K562 (cell line): Measurements from ENCODE around the gene NQO2. TPM values are rescaled to one million over a fixed set of nuclear protein-coding genes. Genes with fewer than 3 reads are reported as not detected.
A peak's percentile ranks its signal among the peaks of the same experiment; 100 is the strongest.

Experiments
- E2F3 ChIP-seq: fragments of 250-450 bp; sonication (Bioruptor Pico); IDR thresholded peaks from 2 replicates; pipeline ENCODE4 v1.4.0; 2020; ENCODE audit warnings: mild to moderate bottlenecking
- ERF ChIP-seq: fragments of 450-650 bp; formaldehyde crosslinking; IDR thresholded peaks from 2 replicates; pipeline ENCODE4 v1.4.0; 2020; ENCODE audit warnings: mild to moderate bottlenecking, mixed read lengths
- HDAC3 ChIP-seq: fragments of 450-650 bp; IDR thresholded peaks from 2 replicates; pipeline ENCODE4 v1.6.1; 2018; ENCODE audit warnings: borderline replicate concordance, mild to moderate bottlenecking, moderate library complexity; ENCODE audit not compliant: partially characterized antibody
- HIVEP1 ChIP-seq: fragments of 250-450 bp; sonication (Bioruptor Pico); IDR thresholded peaks from 2 replicates; pipeline ENCODE4 v1.4.0; 2020; ENCODE audit warnings: mild to moderate bottlenecking
- HNRNPK ChIP-seq: fragments of 200-400 bp; formaldehyde crosslinking; IDR thresholded peaks from one replicate; pipeline ENCODE4 v1.6.1; 2018; ENCODE audit warnings: mild to moderate bottlenecking, low read depth, low read length; ENCODE audit not compliant: poor library complexity, severe bottlenecking
- L3MBTL2 ChIP-seq: fragments of 450-650 bp; IDR thresholded peaks from 2 replicates; pipeline ENCODE4 v1.6.1; 2016; ENCODE audit warnings: mild to moderate bottlenecking, moderate library complexity
- NONO ChIP-seq, 2 experiments: fragments of 200-400 bp in 1 of 2; fragments of 450-650 bp in 1 of 2; formaldehyde crosslinking in 1 of 2; IDR thresholded peaks; 2 replicates each; pipeline ENCODE4 v1.6.1; 2017; ENCODE audit warnings: low read depth in 2 of 2, mild to moderate bottlenecking in 2 of 2, moderate library complexity in 2 of 2, low read length in 1 of 2
- RBFOX2 ChIP-seq: fragments of 200-400 bp; formaldehyde crosslinking; IDR thresholded peaks from 2 replicates; pipeline ENCODE4 v1.6.1; 2017; ENCODE audit warnings: low read depth, mild to moderate bottlenecking, low read length, moderate library complexity
- ZBTB17 ChIP-seq: fragments of 450-650 bp; formaldehyde crosslinking; IDR thresholded peaks from 2 replicates; pipeline ENCODE4 v1.4.0; 2020; ENCODE audit warnings: mild to moderate bottlenecking
- ZBTB7A ChIP-seq: IDR thresholded peaks from 2 replicates; pipeline ENCODE4 v1.6.1; 2011; ENCODE audit warnings: low read depth, mild to moderate bottlenecking, low read length, moderate library complexity, borderline replicate concordance; ENCODE audit not compliant: control insufficient read depth
- polyA plus RNA-seq, 8 experiments: library from polyadenylated mRNA; depleted of rRNA in 4 of 8; stranded (reverse) in 5 of 8; unstranded in 3 of 8; fragments of >200 nt; fragmentation: Nextera tagmentation in 2 of 8; fragmentation: Illumina TruSeq in 1 of 8; extraction: Ambion mirVana in 2 of 8; extraction: Trizol in 1 of 8; gene quantifications; 2 replicates each; pipeline versions ENCODE4 v1.2.1 to v1.2.3, GENCODE V29; 2011 to 2014; ENCODE audit warnings: inconsistent platforms in 1 of 8, missing spikeins in 1 of 8
- total RNA-seq, 7 experiments: library from RNA; depleted of rRNA in 6 of 7; stranded (reverse); fragments of >200 nt in 6 of 7; fragmentation: Illumina TruSeq in 2 of 7; extraction: Trizol in 2 of 7; gene quantifications; 2 replicates each; pipeline versions ENCODE4 v1.2.1 to v1.2.3, GENCODE V29; 2011 to 2021; ENCODE audit warnings: low replicate concordance in 1 of 7
- TF ChIP-seq, protein P1 (sequence below): fragments of 450-650 bp; IDR thresholded peaks from 2 replicates; pipeline ENCODE4 v1.6.1; 2016; ENCODE audit warnings: mild to moderate bottlenecking, moderate library complexity
- TF ChIP-seq, protein P2 (sequence below): sonication (generic); formaldehyde crosslinking; IDR thresholded peaks from 2 replicates; pipeline ENCODE4 v1.8.1; 2023; ENCODE audit warnings: mild to moderate bottlenecking, missing genetic modification reagents

Gene NQO2
- total and polyA plus RNA-seq, 9 of the 15 experiments (the other 6 are each of a cell fraction or from before 2014, with no cell fraction given) = 54.6 to 214 (median 116) TPM

DNA sequence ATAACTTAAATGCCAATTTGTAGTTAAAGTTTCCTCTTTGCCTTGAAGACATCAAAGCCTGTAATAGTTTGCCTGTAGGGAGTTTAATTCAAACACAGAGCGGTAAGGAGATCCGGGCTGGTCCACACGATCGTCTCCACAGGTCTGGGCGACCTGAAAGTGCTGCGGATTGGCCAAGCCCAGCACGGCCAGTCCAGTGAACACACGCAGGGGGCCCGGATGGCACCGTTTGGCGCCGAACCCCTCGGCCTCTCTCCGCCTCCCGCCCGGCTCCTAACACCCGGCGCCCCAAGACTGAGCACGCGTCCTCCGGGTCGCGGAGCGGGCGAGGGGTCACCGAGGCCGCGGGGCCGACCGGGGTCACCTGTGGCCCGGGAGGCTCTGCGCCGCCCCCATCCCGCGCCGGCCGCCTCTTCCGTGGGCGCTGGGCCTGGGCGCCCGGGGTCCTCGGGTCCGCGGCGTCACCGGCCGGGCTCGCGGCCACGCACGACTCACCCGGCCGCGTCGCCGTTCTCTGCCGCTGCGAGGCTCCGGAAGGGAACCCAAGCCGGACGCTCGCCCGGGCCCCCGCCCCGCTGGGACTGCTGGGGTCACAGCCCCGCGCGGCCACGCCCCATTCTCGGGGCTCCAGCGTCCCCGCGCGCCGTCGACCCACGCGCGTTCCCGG is 28.8 kb upstream of the NQO2 start (continued):
- TF ChIP-seq, protein P1, sequence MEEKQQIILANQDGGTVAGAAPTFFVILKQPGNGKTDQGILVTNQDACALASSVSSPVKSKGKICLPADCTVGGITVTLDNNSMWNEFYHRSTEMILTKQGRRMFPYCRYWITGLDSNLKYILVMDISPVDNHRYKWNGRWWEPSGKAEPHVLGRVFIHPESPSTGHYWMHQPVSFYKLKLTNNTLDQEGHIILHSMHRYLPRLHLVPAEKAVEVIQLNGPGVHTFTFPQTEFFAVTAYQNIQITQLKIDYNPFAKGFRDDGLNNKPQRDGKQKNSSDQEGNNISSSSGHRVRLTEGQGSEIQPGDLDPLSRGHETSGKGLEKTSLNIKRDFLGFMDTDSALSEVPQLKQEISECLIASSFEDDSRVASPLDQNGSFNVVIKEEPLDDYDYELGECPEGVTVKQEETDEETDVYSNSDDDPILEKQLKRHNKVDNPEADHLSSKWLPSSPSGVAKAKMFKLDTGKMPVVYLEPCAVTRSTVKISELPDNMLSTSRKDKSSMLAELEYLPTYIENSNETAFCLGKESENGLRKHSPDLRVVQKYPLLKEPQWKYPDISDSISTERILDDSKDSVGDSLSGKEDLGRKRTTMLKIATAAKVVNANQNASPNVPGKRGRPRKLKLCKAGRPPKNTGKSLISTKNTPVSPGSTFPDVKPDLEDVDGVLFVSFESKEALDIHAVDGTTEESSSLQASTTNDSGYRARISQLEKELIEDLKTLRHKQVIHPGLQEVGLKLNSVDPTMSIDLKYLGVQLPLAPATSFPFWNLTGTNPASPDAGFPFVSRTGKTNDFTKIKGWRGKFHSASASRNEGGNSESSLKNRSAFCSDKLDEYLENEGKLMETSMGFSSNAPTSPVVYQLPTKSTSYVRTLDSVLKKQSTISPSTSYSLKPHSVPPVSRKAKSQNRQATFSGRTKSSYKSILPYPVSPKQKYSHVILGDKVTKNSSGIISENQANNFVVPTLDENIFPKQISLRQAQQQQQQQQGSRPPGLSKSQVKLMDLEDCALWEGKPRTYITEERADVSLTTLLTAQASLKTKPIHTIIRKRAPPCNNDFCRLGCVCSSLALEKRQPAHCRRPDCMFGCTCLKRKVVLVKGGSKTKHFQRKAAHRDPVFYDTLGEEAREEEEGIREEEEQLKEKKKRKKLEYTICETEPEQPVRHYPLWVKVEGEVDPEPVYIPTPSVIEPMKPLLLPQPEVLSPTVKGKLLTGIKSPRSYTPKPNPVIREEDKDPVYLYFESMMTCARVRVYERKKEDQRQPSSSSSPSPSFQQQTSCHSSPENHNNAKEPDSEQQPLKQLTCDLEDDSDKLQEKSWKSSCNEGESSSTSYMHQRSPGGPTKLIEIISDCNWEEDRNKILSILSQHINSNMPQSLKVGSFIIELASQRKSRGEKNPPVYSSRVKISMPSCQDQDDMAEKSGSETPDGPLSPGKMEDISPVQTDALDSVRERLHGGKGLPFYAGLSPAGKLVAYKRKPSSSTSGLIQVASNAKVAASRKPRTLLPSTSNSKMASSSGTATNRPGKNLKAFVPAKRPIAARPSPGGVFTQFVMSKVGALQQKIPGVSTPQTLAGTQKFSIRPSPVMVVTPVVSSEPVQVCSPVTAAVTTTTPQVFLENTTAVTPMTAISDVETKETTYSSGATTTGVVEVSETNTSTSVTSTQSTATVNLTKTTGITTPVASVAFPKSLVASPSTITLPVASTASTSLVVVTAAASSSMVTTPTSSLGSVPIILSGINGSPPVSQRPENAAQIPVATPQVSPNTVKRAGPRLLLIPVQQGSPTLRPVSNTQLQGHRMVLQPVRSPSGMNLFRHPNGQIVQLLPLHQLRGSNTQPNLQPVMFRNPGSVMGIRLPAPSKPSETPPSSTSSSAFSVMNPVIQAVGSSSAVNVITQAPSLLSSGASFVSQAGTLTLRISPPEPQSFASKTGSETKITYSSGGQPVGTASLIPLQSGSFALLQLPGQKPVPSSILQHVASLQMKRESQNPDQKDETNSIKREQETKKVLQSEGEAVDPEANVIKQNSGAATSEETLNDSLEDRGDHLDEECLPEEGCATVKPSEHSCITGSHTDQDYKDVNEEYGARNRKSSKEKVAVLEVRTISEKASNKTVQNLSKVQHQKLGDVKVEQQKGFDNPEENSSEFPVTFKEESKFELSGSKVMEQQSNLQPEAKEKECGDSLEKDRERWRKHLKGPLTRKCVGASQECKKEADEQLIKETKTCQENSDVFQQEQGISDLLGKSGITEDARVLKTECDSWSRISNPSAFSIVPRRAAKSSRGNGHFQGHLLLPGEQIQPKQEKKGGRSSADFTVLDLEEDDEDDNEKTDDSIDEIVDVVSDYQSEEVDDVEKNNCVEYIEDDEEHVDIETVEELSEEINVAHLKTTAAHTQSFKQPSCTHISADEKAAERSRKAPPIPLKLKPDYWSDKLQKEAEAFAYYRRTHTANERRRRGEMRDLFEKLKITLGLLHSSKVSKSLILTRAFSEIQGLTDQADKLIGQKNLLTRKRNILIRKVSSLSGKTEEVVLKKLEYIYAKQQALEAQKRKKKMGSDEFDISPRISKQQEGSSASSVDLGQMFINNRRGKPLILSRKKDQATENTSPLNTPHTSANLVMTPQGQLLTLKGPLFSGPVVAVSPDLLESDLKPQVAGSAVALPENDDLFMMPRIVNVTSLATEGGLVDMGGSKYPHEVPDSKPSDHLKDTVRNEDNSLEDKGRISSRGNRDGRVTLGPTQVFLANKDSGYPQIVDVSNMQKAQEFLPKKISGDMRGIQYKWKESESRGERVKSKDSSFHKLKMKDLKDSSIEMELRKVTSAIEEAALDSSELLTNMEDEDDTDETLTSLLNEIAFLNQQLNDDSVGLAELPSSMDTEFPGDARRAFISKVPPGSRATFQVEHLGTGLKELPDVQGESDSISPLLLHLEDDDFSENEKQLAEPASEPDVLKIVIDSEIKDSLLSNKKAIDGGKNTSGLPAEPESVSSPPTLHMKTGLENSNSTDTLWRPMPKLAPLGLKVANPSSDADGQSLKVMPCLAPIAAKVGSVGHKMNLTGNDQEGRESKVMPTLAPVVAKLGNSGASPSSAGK = peak; percentile 57
- TF ChIP-seq ZBTB17 (CRISPR knock-in tag) = peak; percentile 69
- peak; percentile 84 for TF ChIP-seq ERF
- peak; percentile 60 for TF ChIP-seq HNRNPK
- TF ChIP-seq, protein P2, sequence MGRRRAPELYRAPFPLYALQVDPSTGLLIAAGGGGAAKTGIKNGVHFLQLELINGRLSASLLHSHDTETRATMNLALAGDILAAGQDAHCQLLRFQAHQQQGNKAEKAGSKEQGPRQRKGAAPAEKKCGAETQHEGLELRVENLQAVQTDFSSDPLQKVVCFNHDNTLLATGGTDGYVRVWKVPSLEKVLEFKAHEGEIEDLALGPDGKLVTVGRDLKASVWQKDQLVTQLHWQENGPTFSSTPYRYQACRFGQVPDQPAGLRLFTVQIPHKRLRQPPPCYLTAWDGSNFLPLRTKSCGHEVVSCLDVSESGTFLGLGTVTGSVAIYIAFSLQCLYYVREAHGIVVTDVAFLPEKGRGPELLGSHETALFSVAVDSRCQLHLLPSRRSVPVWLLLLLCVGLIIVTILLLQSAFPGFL (CRISPR knock-in tag) = no peak
- TF ChIP-seq NONO (IDR thresholded peaks at IDR 0.05; ENCODE audit: low read depth in 2 of 2, low read length in 1 of 2) = peak; percentile 42 to 85; a peak in 3 of 4 replicates
- peak; percentile 87 for TF ChIP-seq ZBTB7A
- no peak for TF ChIP-seq HIVEP1 (CRISPR knock-in tag)
- no peak for TF ChIP-seq HDAC3
- 0 out of 2 replicates have a peak, but pooled peaks have one; percentile 68 for TF ChIP-seq E2F3 (CRISPR knock-in tag)
- peak; percentile 72 for TF ChIP-seq L3MBTL2
- TF ChIP-seq RBFOX2 = peak; percentile 90
